ENCODE measurements around the gene LYPD8. TPM values are rescaled to one million over a fixed set of nuclear protein-coding genes. Genes with fewer than 3 reads are reported as not detected.

LYPD8 gene
- total RNA-seq, 1 donor from 2014 or later: not detected

- no peak overlapping the region for H3K4me3 ChIP-seq (ENCODE audit: low read depth, low read length)
- DNase-seq (ENCODE audit: low read depth): peak; percentile 29
Observed at GRCh38 chr1:248757784-248758195, 2.2 kb upstream of the LYPD8 start.

DNA sequence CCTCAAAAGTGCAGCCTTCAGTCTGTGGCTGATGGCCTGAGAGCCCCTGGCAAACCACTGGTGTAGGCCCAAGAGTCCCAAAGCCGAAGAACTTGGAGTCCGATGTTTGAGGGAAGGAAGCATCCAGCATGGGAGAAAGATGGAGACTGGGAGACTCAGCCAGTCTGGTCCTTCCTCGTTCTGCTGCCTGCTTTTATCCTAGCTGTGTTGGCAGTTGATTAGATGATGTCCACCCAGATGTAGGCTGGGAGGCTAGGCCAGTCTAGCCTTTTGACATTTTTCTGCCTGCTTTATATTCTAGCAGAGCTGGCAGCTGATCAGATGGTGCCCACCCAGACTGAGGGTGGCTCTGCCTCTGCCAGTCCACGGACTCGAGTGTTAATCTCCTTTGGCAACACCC, 1.1 kb upstream of the LYPD8 start:
- TF ChIP-seq, protein P1, sequence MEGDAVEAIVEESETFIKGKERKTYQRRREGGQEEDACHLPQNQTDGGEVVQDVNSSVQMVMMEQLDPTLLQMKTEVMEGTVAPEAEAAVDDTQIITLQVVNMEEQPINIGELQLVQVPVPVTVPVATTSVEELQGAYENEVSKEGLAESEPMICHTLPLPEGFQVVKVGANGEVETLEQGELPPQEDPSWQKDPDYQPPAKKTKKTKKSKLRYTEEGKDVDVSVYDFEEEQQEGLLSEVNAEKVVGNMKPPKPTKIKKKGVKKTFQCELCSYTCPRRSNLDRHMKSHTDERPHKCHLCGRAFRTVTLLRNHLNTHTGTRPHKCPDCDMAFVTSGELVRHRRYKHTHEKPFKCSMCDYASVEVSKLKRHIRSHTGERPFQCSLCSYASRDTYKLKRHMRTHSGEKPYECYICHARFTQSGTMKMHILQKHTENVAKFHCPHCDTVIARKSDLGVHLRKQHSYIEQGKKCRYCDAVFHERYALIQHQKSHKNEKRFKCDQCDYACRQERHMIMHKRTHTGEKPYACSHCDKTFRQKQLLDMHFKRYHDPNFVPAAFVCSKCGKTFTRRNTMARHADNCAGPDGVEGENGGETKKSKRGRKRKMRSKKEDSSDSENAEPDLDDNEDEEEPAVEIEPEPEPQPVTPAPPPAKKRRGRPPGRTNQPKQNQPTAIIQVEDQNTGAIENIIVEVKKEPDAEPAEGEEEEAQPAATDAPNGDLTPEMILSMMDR (conservative IDR thresholded peaks at IDR 0.05; ENCODE audit: low read depth, low read length): no peak
- no peak overlapping the region for H3K4me3 ChIP-seq (ENCODE audit: low read depth, low read length)
- no peak for DNase-seq (ENCODE audit: low read depth)

More at GRCh38 chr1:248757784-248758195, 2.2 kb upstream of the LYPD8 start:
- TF ChIP-seq, protein P1 (conservative IDR thresholded peaks at IDR 0.05; ENCODE audit: low read depth, low read length): no peak

DNA sequence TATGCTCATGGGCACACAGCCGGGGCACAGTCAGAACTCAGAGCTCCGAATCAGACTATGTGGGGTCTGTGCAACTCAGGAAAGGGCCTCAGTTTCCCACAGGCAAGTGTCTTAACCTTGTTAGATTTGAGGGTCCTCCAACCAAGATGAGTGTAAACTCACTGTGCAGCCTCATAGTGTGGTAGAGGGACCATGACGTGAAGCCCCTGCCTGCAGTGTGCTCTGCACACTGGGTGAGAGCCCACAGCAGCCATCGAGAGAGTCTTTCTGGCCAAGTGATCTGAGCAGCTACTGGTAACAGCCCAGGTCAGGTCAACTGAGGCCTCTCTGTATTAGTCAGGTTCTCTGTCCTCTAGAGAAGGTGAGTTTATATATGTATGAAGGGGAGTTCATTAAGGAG, 592 bp upstream of the LYPD8 start:
- TF ChIP-seq, protein P1 (conservative IDR thresholded peaks at IDR 0.05; ENCODE audit: low read depth, low read length): no peak

DNA sequence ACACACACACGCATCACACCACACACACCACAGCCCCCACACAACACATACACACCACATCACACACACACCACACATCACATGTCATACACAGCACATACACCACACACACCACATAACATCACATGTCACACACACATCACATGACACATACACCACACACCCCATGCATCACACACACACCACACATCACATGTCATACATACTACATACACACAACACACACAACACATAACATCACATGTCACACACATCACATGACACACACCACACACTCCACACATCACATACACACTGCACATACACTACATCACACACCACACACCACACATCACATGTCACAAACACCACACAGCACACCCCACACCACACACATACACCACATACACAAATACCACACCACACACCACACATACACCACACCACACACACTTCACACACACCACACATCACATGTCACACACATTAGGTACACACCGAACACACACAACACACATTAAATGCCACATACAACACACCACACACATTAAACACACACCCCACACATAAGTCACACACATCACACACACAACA, 1.8 kb downstream of the LYPD8 start:
- no peak for DNase-seq (ENCODE audit: low read depth)
- H3K4me3 ChIP-seq (ENCODE audit: low read depth, low read length): no peak overlapping the region
- TF ChIP-seq, protein P1 (conservative IDR thresholded peaks at IDR 0.05; ENCODE audit: low read depth, low read length): no peak

More for the DNA sequence above, 592 bp upstream of the LYPD8 start:
- DNase-seq (ENCODE audit: low read depth): no peak
- H3K4me3 ChIP-seq (ENCODE audit: low read depth, low read length): no peak overlapping the region

DNA sequence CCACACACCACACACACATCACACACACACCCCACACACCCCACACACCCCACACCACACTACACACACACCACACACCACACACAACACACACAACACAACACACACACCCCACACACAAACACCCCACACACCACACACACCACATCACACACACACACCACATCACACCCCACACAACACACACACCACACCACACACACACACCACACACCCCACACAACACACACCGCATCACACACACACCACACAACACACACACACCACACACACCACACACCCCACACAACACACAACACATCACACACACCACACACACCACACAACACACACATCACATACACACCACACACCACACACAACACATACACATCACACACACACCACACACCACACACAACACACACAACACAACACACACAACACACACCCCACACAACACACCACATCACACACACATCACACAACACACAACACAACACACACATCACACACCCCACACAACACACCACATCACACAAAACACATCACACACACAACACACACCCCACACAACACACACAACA, 2.4 kb downstream of the LYPD8 start:
- no peak overlapping the region for H3K4me3 ChIP-seq (ENCODE audit: low read depth, low read length)
- DNase-seq (ENCODE audit: low read depth): no peak
- TF ChIP-seq, protein P1 (conservative IDR thresholded peaks at IDR 0.05; ENCODE audit: low read depth, low read length): no peak

DNA sequence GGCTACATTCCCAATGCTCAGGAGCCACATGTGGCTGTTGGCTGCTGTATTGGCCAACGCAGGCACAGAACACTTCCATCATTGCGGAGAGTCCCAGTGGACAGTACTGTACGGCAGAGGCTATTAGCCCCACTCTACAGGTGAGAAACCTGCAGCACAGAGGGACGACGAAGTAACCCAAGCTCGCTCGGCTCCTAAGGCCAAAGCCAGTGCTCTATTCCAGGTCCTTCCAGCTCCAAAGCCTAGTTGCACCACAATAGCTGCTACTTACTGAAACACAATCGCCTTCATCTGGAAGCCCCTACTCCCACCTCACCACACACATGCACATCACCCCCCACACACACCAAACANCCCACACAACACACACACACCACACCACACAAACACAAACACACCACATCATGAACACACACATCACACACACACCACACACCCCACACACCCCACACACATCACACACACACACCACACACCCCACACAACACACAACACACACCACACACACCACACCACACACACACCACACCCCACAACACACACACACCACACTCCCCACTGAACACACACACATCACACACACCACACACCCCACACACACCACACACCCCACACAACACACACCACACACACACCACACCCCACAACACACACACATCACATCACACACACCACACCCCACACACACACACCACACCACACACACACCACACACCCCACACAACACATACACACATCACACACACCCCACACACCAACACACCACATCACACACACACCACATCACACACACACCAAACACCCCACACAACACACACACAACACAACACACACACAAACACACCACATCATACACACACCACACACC, 3.2 kb downstream of the LYPD8 start:
- TF ChIP-seq, protein P1 (conservative IDR thresholded peaks at IDR 0.05; ENCODE audit: low read depth, low read length): no peak
- no peak for DNase-seq (ENCODE audit: low read depth)
- no peak overlapping the region for H3K4me3 ChIP-seq (ENCODE audit: low read depth, low read length)

All from epithelial cell of proximal tubule (primary cell).